HG03460 (cell line): Measurements from ENCODE around the gene ICA1.
A peak's percentile ranks its signal among the peaks of the same experiment; 100 is the strongest.
"Not testable (repeated sequence)": the region's sequence is repeated elsewhere in the genome, so short reads cannot be mapped to it uniquely, and the experiment has no call there.

Source experiments
- ATAC-seq: cut with Tn5 transposase; IDR thresholded peaks from one replicate; pipeline ENCODE4 v1.9.1; 2021; ENCODE audit not compliant: unreplicated experiment

The ICA1 gene

GRCh38 chr7:8263048-8263447 lies 1.1 kb upstream of the ICA1 start:
- ATAC-seq: no peak

- peak; percentile 15 for ATAC-seq
Measured at GRCh38 chr7:8260871-8261694, 884 bp downstream of the ICA1 start.

GRCh38 chr7:8259586-8260222 lies 2.3 kb downstream of the ICA1 start:
- ATAC-seq: no peak

- ATAC-seq: no peak
Measured at GRCh38 chr7:8258734-8259133, 3.2 kb downstream of the ICA1 start.

DNA sequence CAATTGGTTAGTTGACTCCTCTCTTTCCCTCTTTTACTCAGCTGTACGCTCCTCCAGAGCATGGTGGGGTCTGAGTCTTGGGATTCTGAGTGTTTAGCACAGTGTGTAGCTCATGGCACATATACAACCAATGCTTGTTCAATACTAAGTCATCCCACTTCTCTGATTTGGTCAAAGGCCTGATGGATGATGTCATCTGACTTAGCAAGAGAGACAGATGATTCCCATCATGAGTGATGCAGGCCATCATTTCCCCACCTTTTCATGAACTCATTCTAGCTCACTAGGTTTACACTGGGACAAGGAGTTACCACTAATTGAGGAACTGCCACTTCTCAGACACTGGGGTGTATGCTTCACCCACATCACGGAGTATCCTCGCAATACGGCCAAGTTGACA lies 3.8 kb downstream of the ICA1 start:
- ATAC-seq: no peak

GRCh38 chr7:8255680-8256655 lies 6.0 kb downstream of the ICA1 start:
- no peak for ATAC-seq

DNA sequence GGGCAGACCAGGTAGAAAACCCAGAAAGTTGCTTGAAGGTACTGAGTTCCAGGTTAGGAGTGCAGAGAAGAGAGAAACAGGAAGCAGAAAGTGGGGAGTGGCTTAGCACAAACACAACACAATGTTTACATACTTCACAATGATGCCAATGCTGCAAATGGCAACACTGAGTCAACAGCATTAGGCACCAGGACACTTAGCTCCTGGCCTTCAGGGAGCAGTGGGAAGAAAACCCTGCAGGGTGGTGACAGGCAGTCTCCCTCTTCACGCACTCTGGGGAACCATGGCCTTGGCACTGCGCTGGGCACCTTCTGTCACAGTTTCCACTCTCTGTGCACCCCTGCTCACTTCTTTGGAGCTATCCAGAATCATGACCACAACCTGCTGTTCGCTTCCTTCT lies 7.3 kb downstream of the ICA1 start:
- no peak for ATAC-seq

GRCh38 chr7:8254215-8254614 lies 7.8 kb downstream of the ICA1 start:
- no peak for ATAC-seq

GRCh38 chr7:8251195-8251594 lies 10.8 kb downstream of the ICA1 start:
- no peak for ATAC-seq

GRCh38 chr7:8250547-8250946 lies 11.4 kb downstream of the ICA1 start:
- no peak for ATAC-seq

- ATAC-seq: no peak
Measured at GRCh38 chr7:8249121-8249520, 12.8 kb downstream of the ICA1 start.

DNA sequence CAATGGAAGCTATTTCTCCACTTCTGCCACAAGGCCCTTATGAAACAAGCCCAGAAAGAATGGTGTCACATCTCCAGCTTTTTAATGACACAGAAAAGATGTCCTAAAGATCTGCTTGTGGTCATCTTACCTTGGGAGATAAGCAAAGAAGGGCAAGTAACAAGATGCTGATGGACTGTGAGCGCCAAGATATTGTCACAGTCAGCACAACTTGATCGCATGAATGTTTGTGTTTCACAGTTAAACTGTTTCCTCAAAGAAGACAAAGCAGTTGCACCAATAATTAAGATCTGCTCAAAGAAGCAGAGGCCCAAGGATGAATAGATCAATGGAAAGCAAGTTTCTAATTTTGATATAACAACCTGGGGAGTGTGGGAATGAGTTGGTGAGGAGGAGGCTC lies 15.9 kb downstream of the ICA1 start:
- ATAC-seq: no peak

DNA sequence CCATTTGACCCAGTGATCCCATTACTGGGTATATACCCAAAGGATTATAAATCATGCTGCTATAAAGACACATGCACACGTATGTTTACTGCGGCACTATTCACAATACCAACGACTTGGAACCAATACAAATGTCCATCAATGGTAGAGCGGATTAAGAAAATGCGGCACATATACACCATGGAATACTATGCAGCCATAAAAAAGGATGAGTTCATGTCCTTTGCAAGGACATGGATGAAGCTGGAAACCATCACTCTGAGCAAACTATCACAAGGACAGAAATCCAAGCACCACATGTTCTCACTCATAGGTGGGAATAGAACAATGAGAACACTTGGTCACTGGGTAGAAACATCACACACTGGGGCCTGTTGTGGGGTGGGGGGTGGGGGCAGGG lies 16.9 kb downstream of the ICA1 start:
- not testable (repeated sequence) for ATAC-seq

GRCh38 chr7:8243059-8243458 lies 18.9 kb downstream of the ICA1 start:
- not testable (repeated sequence) for ATAC-seq

DNA sequence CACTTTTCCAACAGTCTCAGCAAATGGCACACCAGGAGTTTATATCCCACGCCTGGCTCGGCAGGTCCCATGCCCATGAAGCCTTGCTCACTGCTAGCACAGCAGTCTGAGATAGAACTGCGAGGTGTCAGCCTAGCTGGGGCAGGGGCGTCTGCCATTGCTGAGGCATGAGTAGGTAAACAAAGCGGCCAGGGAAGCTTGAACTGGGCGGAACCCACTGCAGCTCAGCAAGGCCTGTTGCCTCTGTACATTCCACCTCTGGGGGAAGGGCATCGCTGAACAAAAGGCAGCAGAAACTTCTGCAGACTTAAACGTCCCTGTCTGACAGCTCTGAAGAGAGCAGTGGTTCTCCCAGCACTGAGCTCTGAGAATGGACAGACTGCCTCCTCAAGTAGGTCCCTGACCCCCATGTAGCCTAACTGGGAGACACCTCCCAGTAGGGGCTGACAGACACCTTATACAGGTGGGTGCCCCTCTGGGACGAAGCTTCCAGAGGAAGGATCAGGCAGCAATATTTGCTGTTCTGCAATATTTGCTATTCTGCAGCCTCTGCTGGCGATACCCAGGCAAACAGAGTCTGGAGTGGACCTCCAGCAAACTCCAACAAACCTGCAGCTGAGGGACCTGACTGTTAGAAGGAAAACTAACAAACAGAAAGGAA lies 22.1 kb downstream of the ICA1 start:
- not testable (repeated sequence) for ATAC-seq

GRCh38 chr7:8236780-8237407 lies 25.1 kb downstream of the ICA1 start:
- no peak for ATAC-seq

- ATAC-seq: no peak
Measured at GRCh38 chr7:8232999-8233847, 28.7 kb downstream of the ICA1 start.

- ATAC-seq: no peak
Measured at GRCh38 chr7:8229927-8230326, 32.0 kb downstream of the ICA1 start.
